Measurements from ENCODE around the gene NACC2. TPM values are rescaled to one million over a fixed set of nuclear protein-coding genes. Genes with fewer than 3 reads are reported as not detected.

NACC2 gene
- polyA plus RNA-seq, 1 donor from 2014 or later, result 0.78 TPM

DNA sequence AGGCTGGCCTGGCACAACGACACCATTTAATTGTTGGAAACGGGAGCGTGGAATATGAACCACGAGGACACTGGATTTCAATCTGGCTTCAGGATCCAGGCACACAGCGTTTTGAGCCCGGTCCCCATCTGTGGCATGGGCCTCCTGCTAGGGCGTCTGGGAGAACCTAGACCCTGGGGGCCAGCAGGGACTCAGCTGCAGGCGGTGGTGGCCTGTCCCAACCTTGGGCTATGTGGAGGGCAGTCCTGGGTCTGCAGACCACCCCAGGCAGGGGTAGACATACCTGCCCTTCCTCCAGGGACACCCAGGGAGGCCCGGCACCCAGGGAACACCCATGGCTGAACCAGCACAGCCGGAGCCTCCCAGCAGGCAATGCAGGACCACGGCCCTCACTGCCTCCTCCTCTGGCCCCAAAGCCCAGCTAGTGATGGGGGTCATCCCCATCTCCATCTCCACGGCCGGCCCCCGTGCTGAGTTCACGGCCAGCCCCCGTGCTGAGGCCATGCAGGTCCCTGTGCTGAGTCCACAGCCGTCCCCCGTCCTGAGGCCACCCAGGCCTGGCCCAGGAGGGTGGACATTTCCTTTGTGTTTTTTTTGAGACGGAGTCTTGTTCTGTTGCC is 115.4 kb downstream of the NACC2 start:
- Mint-ChIP-seq H3K4me1 (peaks cover 0 to 4% (median 3%) of the 10 kb centered on the region in 3 donors), H3K9me3 (no peaks in the 10 kb centered on the region), H3K27me3 (peaks cover 12% of the 10 kb centered on the region), H3K36me3 (no peaks in the 10 kb centered on the region), H3K4me3 (peak overlapping the region in 1 of 4 donors; percentile 49), H3K27ac (no peak overlapping the region)

GRCh38 chr9:135978642-135979546 is 116.2 kb downstream of the NACC2 start:
- Mint-ChIP-seq H3K36me3 (no peaks in the 10 kb centered on the region), H3K27me3 (peaks cover 12% of the 10 kb centered on the region), H3K9me3 (no peaks in the 10 kb centered on the region), H3K4me1 (peaks cover 0 to 4% (median 3%) of the 10 kb centered on the region in 3 donors), H3K27ac (peak overlapping the region in 1 of 3 donors; percentile 31), H3K4me3 (peak overlapping the region in 2 of 4 donors; percentile 60 to 66)

GRCh38 chr9:135976944-135977343 is 118.1 kb downstream of the NACC2 start:
- H3K27ac Mint-ChIP-seq, result no peak overlapping the region
- H3K9me3 Mint-ChIP-seq, result no peaks in the 10 kb centered on the region
- H3K4me3 Mint-ChIP-seq, result no peak overlapping the region
- peaks cover 9% of the 10 kb centered on the region for H3K27me3 Mint-ChIP-seq
- no peaks in the 10 kb centered on the region for H3K36me3 Mint-ChIP-seq
- peaks cover 0 to 4% (median 3%) of the 10 kb centered on the region in 3 donors for H3K4me1 Mint-ChIP-seq

DNA sequence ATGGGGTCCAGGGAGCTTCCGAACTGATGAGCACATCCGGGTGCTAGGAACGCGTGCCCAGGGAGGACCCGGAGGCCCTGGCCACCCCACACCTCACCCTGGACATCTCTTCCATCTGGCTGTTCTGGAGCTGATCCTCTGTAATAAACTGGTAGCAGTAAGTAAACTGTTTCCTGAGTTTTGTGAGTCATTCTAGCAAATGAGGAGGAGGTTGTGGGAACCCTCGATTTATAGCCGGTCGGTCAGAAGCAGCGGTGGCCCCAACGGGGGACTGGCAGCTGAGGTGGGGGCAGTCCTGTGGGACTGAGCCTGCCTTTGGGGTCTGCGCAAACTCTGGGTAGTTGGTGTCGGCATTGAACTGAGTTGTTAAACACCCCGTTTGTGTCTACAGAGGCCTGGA is 118.6 kb downstream of the NACC2 start:
- Mint-ChIP-seq H3K27me3 (peaks cover 9% of the 10 kb centered on the region), H3K4me3 (peak overlapping the region in 1 of 4 donors; percentile 23), H3K27ac (no peak overlapping the region), H3K4me1 (peaks cover 0 to 4% (median 3%) of the 10 kb centered on the region in 3 donors), H3K9me3 (no peaks in the 10 kb centered on the region), H3K36me3 (no peaks in the 10 kb centered on the region)

DNA sequence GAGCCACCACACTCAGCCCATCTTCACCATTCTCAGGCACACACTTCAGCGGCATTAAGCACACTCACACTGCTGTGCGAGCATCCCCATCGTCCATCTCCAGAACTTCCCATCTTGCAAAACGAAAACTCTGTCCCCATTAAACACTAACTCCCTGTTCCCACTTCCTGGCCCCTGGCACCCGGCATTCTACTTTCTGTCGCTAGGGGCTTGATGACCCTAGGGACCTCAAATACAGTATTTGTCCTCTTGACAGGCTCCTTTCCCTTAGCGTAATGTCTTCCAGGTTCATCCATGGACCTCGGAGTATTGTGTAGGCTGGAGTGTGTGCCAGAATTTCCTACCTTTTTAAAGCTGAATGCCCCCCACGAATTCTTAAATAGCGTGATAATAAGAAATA is 119.3 kb downstream of the NACC2 start:
- H3K27ac Mint-ChIP-seq, result peak overlapping the region in 1 of 3 donors; percentile 82
- peaks cover 9% of the 10 kb centered on the region for H3K27me3 Mint-ChIP-seq
- H3K4me3 Mint-ChIP-seq, result no peak overlapping the region
- peaks cover 0 to 4% (median 3%) of the 10 kb centered on the region in 3 donors for H3K4me1 Mint-ChIP-seq
- no peaks in the 10 kb centered on the region for H3K36me3 Mint-ChIP-seq
- no peaks in the 10 kb centered on the region for H3K9me3 Mint-ChIP-seq

GRCh38 chr9:135974220-135974573 is 120.9 kb downstream of the NACC2 start:
- Mint-ChIP-seq H3K4me1 (peaks cover 0 to 3% (median 3%) of the 10 kb centered on the region in 3 donors), H3K27me3 (peaks cover 6% of the 10 kb centered on the region), H3K4me3 (no peak overlapping the region), H3K27ac (no peak overlapping the region), H3K9me3 (no peaks in the 10 kb centered on the region), H3K36me3 (no peaks in the 10 kb centered on the region)

- Mint-ChIP-seq H3K27me3 (peaks cover 6% of the 10 kb centered on the region), H3K36me3 (no peaks in the 10 kb centered on the region), H3K9me3 (no peaks in the 10 kb centered on the region), H3K4me1 (peaks cover 0 to 1% (median 0%) of the 10 kb centered on the region in 3 donors), H3K4me3 (no peak overlapping the region), H3K27ac (no peak overlapping the region)
Measured at GRCh38 chr9:135973277-135974219, 121.5 kb downstream of the NACC2 start.

GRCh38 chr9:135971892-135972291 is 123.2 kb downstream of the NACC2 start:
- Mint-ChIP-seq H3K36me3 (no peaks in the 10 kb centered on the region), H3K4me3 (no peak overlapping the region), H3K4me1 (peaks cover 0 to 7% (median 6%) of the 10 kb centered on the region in 3 donors), H3K27ac (no peak overlapping the region), H3K9me3 (no peaks in the 10 kb centered on the region), H3K27me3 (peaks cover 11% of the 10 kb centered on the region)

GRCh38 chr9:135971111-135971766 is 123.8 kb downstream of the NACC2 start:
- peaks cover 8% of the 10 kb centered on the region for H3K27me3 Mint-ChIP-seq

GRCh38 chr9:135970128-135970815 is 124.8 kb downstream of the NACC2 start:
- H3K27ac Mint-ChIP-seq, result no peak overlapping the region
- H3K4me1 Mint-ChIP-seq, result peaks cover 0 to 6% (median 6%) of the 10 kb centered on the region in 3 donors
- no peak overlapping the region for H3K4me3 Mint-ChIP-seq
- H3K9me3 Mint-ChIP-seq, result no peaks in the 10 kb centered on the region
- H3K27me3 Mint-ChIP-seq, result peaks cover 4% of the 10 kb centered on the region
- no peaks in the 10 kb centered on the region for H3K36me3 Mint-ChIP-seq

More at GRCh38 chr9:135971111-135971766, 123.8 kb downstream of the NACC2 start:
- Mint-ChIP-seq H3K36me3 (no peaks in the 10 kb centered on the region), H3K9me3 (no peaks in the 10 kb centered on the region), H3K4me3 (no peak overlapping the region), H3K27ac (no peak overlapping the region), H3K4me1 (peaks cover 0 to 7% (median 6%) of the 10 kb centered on the region in 3 donors)

DNA sequence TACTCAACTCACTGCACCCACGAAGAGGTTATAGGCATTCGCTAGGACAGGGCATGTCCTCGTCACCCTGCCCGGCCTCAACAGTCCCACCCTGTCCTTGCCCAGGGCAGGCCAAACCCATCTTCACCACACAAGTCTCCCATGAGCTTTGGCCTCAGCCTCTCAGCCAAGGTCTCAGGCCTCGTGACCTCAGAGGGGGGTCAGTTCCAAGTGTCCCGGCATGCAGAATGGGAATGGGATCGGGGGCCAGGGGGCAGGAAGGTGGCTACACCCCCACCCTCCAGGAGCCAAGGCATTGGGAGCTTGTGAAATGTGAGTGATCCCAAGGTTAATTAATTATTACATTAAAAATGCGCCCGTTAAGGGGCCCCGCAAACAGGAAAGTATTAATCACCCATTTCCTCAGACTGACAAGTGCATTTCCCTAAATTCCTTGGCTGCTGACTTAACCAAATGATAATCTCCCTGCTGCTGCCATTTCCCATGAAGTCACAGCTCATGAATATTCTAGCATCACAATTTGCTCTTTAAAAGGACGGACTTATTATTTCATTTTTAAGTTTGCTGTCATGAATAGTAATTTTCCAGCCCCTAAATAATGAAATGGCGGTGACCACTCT is 125.9 kb downstream of the NACC2 start:
- Mint-ChIP-seq H3K4me3 (peak overlapping the region in 1 of 4 donors; percentile 16), H3K36me3 (no peaks in the 10 kb centered on the region), H3K27ac (no peak overlapping the region), H3K9me3 (no peaks in the 10 kb centered on the region), H3K4me1 (peaks cover 0 to 6% (median 6%) of the 10 kb centered on the region in 3 donors), H3K27me3 (peaks cover 4% of the 10 kb centered on the region)

DNA sequence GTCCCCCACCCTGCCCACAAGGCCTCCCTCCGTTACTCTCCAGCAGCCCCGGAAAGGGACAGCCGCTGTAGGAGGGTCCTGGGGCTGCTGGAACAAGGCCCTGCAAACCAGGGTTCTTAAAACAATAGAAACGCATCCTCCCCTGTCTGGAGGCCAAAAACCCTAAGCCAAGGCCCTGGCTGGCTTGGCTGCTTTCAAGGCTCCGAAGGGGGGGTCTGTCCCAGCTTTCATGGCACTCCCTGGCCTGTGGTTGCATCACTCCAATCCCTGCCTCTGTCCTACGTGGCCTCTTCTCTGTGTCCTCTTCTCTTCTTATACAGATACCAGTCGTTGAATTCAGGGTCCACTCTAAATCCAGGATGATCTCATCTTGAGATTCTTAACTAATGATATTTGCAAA is 126.5 kb downstream of the NACC2 start:
- no peaks in the 10 kb centered on the region for H3K36me3 Mint-ChIP-seq
- peaks cover 6% of the 10 kb centered on the region for H3K27me3 Mint-ChIP-seq
- H3K27ac Mint-ChIP-seq, result no peak overlapping the region
- H3K9me3 Mint-ChIP-seq, result no peaks in the 10 kb centered on the region
- H3K4me3 Mint-ChIP-seq, result peak overlapping the region in 1 of 4 donors; percentile 16
- H3K4me1 Mint-ChIP-seq, result peaks cover 0 to 6% (median 6%) of the 10 kb centered on the region in 3 donors

- Mint-ChIP-seq H3K27me3 (peaks cover 6% of the 10 kb centered on the region), H3K36me3 (no peaks in the 10 kb centered on the region), H3K27ac (peak overlapping the region in 2 of 3 donors; percentile 25 to 30), H3K4me1 (peaks cover 0 to 6% (median 6%) of the 10 kb centered on the region in 3 donors), H3K4me3 (no peak overlapping the region), H3K9me3 (no peaks in the 10 kb centered on the region)
Measured at GRCh38 chr9:135968083-135968476, 127.0 kb downstream of the NACC2 start.
